Liver (tissue), 9 donors: ENCODE data around the gene RAPGEF6. TPM values are rescaled to one million over a fixed set of nuclear protein-coding genes. Genes with fewer than 3 reads are reported as not detected.

Experiments
- DNase-seq: peaks from one replicate; pipeline ENCODE4 v3.0.0-alpha.2; 2017; ENCODE audit warnings: low spot score
- H3K27ac ChIP-seq, 2 donors: one replicate each; pipeline ENCODE4 v1.7.0; 2013; ENCODE audit warnings: inconsistent platforms in 2 of 2, low read length in 2 of 2, control low read depth in 1 of 2, low read depth in 1 of 2, mild to moderate bottlenecking in 1 of 2
- H3K27me3 ChIP-seq, 4 donors: one replicate each; pipeline versions ENCODE4 v1.6.1 to v1.7.0; 2013; ENCODE audit warnings: low read length in 3 of 4, inconsistent platforms in 1 of 4, mild to moderate bottlenecking in 1 of 4, moderate library complexity in 1 of 4; ENCODE audit not compliant: control insufficient read depth in 4 of 4, insufficient read depth in 4 of 4
- H3K36me3 ChIP-seq, 4 donors: one replicate each; pipeline versions ENCODE4 v1.6.1 to v1.7.0; 2013; ENCODE audit warnings: low read length in 3 of 4, mild to moderate bottlenecking in 3 of 4, low read depth in 1 of 4, moderate library complexity in 1 of 4; ENCODE audit not compliant: control insufficient read depth in 4 of 4, insufficient read depth in 3 of 4
- H3K4me1 ChIP-seq, 4 donors: one replicate each; pipeline versions ENCODE4 v1.6.1 to v1.7.0; 2013; ENCODE audit warnings: low read length in 3 of 4, mild to moderate bottlenecking in 3 of 4, moderate library complexity in 1 of 4; ENCODE audit not compliant: control insufficient read depth in 4 of 4, insufficient read depth in 4 of 4
- H3K4me3 ChIP-seq, 3 donors: one replicate each; pipeline versions ENCODE4 v1.6.1 to v1.7.0; 2013; ENCODE audit warnings: low read length in 3 of 3, control low read depth in 1 of 3, low read depth in 1 of 3, mild to moderate bottlenecking in 1 of 3
- H3K9ac ChIP-seq, 2 donors: one replicate each; pipeline ENCODE4 v1.7.0; 2013; ENCODE audit warnings: low read length in 2 of 2, mild to moderate bottlenecking in 2 of 2, moderate library complexity in 2 of 2, control low read depth in 1 of 2, low read depth in 1 of 2
- H3K9me3 ChIP-seq, 4 donors: one replicate each; pipeline versions ENCODE4 v1.6.1 to v1.7.0; 2013; ENCODE audit warnings: low read length in 3 of 4; ENCODE audit not compliant: control insufficient read depth in 4 of 4
- EGR1 ChIP-seq, 2 donors: IDR thresholded peaks; 2 replicates each; pipeline ENCODE4 v1.6.1; 2016 to 2018; ENCODE audit warnings: antibody characterized with exemption in 2 of 2, low read depth in 2 of 2
- FOXA2 ChIP-seq: IDR thresholded peaks from 2 replicates; pipeline ENCODE4 v1.6.1; 2016; ENCODE audit warnings: antibody characterized with exemption
- GABPA ChIP-seq, 2 donors: IDR thresholded peaks in 1 of 2; conservative IDR thresholded peaks in 1 of 2; 2 replicates each; pipeline ENCODE4 v1.6.1; 2016; ENCODE audit warnings: antibody characterized with exemption in 2 of 2, mild to moderate bottlenecking in 1 of 2, moderate library complexity in 1 of 2
- HNF4A ChIP-seq, 2 donors: conservative IDR thresholded peaks; 2 replicates each; pipeline ENCODE4 v1.6.1; 2016; ENCODE audit warnings: antibody characterized with exemption in 2 of 2, mild to moderate bottlenecking in 2 of 2
- HNF4G ChIP-seq: IDR thresholded peaks from 2 replicates; pipeline ENCODE4 v1.6.1; 2016; ENCODE audit warnings: antibody characterized with exemption
- JUND ChIP-seq, 2 donors: IDR thresholded peaks; 2 replicates each; pipeline ENCODE4 v1.6.1; 2016; ENCODE audit warnings: antibody characterized with exemption in 2 of 2
- NR2F2 ChIP-seq: IDR thresholded peaks from 2 replicates; pipeline ENCODE4 v1.6.1; 2016; ENCODE audit warnings: antibody characterized with exemption
- RAD21 ChIP-seq, 2 donors: IDR thresholded peaks; 2 replicates each; pipeline ENCODE4 v1.6.1; 2016; ENCODE audit warnings: antibody characterized with exemption in 2 of 2, mild to moderate bottlenecking in 2 of 2
- RXRA ChIP-seq, 2 donors: IDR thresholded peaks; 2 replicates each; pipeline ENCODE4 v1.6.1; 2017 to 2018; ENCODE audit warnings: antibody characterized with exemption in 2 of 2, mild to moderate bottlenecking in 1 of 2
- SP1 ChIP-seq: IDR thresholded peaks from 2 replicates; pipeline ENCODE4 v1.6.1; 2018; ENCODE audit warnings: antibody characterized with exemption, mild to moderate bottlenecking
- YY1 ChIP-seq: IDR thresholded peaks from 2 replicates; pipeline ENCODE4 v1.6.1; 2016; ENCODE audit warnings: antibody characterized with exemption, mild to moderate bottlenecking
- WGBS: extraction: QIAGEN DNeasy Blood & Tissue Kit; methylation state at CpG from one replicate; pipeline ENCODE4 v1.1.7; 2013; 5-methylcytosine and 5-hydroxymethylcytosine counted together
- polyA plus RNA-seq, 2 donors: library from polyadenylated mRNA; stranded (reverse) in 1 of 2; unstranded in 1 of 2; fragments of 200-250 nt in 1 of 2; fragments of >200 nt in 1 of 2; fragmentation: Nextera tagmentation in 1 of 2; extraction: Ambion mirVana in 1 of 2; gene quantifications; one replicate each; pipeline versions ENCODE4 v1.2.1 to v1.2.3, GENCODE V29; 2013 to 2015
- total RNA-seq, 2 donors: library from RNA; depleted of rRNA; stranded (reverse); fragments of >200 nt; gene quantifications; one replicate each; pipeline ENCODE4 v1.2.3, GENCODE V29; 2014
- TF ChIP-seq, protein P1 (sequence below): IDR thresholded peaks from 2 replicates; pipeline ENCODE4 v1.6.1; 2016; ENCODE audit warnings: antibody characterized with exemption
- TF ChIP-seq, protein P2 (sequence below): IDR thresholded peaks from 2 replicates; pipeline ENCODE4 v1.6.1; 2016; ENCODE audit warnings: antibody characterized with exemption, mild to moderate bottlenecking
- TF ChIP-seq, protein P3 (sequence below): fragments of 150-350 bp; IDR thresholded peaks from 2 replicates; pipeline ENCODE4 v1.5.1; 2017; ENCODE audit warnings: improper control_type of control experiment, low read depth, low read length; ENCODE audit not compliant: missing input control
- TF ChIP-seq, protein P4 (sequence below): IDR thresholded peaks from 2 replicates; pipeline ENCODE4 v1.6.1; 2016; ENCODE audit warnings: antibody characterized with exemption
- TF ChIP-seq, protein P5 (sequence below): IDR thresholded peaks from 2 replicates; pipeline ENCODE4 v1.6.1; 2016; ENCODE audit warnings: antibody characterized with exemption
- donor health status: healthy.
- donor health status: healthy.
- donor health status: healthy.
- donor health status: healthy.
- donor health status: healthy.

Gene RAPGEF6
- total and polyA plus RNA-seq, 4 donors = 1.7 to 16.1 (median 8.6) TPM

DNA sequence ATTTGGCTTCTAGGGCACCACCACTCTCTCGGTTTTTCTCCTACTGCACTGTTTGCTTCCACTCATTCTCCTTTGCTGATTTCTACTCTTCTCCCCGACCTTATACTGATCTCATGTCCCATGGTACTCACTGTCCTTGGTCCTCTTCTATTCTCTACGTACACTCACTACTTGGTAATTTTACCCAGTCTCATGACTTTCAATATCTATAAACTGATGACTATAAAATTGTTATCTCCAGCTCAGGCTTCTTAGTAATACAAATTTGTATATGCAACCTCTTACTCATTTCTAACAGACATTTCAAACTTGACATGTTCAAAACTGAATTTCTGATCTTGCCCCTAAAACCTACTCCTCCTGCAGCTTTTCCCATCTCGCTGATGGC, 4.1 kb downstream of the RAPGEF6 start:
- H3K4me1 ChIP-seq = peaks cover 4 to 21% (median 6%) of the 10 kb centered on the region in 4 donors
- no peaks in the 10 kb centered on the region for H3K27me3 ChIP-seq
- H3K9me3 ChIP-seq = no peaks in the 10 kb centered on the region
- no peak overlapping the region for H3K4me3 ChIP-seq
- H3K9ac ChIP-seq = no peak overlapping the region
- no peaks in the 10 kb centered on the region for H3K36me3 ChIP-seq
- no peak overlapping the region for H3K27ac ChIP-seq
- TF ChIP-seq, protein P1, sequence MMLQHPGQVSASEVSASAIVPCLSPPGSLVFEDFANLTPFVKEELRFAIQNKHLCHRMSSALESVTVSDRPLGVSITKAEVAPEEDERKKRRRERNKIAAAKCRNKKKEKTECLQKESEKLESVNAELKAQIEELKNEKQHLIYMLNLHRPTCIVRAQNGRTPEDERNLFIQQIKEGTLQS = no peak
- TF ChIP-seq, protein P2, sequence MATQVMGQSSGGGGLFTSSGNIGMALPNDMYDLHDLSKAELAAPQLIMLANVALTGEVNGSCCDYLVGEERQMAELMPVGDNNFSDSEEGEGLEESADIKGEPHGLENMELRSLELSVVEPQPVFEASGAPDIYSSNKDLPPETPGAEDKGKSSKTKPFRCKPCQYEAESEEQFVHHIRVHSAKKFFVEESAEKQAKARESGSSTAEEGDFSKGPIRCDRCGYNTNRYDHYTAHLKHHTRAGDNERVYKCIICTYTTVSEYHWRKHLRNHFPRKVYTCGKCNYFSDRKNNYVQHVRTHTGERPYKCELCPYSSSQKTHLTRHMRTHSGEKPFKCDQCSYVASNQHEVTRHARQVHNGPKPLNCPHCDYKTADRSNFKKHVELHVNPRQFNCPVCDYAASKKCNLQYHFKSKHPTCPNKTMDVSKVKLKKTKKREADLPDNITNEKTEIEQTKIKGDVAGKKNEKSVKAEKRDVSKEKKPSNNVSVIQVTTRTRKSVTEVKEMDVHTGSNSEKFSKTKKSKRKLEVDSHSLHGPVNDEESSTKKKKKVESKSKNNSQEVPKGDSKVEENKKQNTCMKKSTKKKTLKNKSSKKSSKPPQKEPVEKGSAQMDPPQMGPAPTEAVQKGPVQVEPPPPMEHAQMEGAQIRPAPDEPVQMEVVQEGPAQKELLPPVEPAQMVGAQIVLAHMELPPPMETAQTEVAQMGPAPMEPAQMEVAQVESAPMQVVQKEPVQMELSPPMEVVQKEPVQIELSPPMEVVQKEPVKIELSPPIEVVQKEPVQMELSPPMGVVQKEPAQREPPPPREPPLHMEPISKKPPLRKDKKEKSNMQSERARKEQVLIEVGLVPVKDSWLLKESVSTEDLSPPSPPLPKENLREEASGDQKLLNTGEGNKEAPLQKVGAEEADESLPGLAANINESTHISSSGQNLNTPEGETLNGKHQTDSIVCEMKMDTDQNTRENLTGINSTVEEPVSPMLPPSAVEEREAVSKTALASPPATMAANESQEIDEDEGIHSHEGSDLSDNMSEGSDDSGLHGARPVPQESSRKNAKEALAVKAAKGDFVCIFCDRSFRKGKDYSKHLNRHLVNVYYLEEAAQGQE = no peak
- TF ChIP-seq FOXA2 (no peak), JUND (IDR thresholded peaks at IDR 0.05) (no peak), HNF4G (no peak), RXRA (IDR thresholded peaks at IDR 0.05) (no peak), NR2F2 (no peak), RAD21 (IDR thresholded peaks at IDR 0.05) (no peak), HNF4A (conservative IDR thresholded peaks at IDR 0.05) (no peak), EGR1 (IDR thresholded peaks at IDR 0.05; ENCODE audit: low read depth in 2 of 2) (no peak), SP1 (no peak), YY1 (no peak), GABPA (IDR thresholded peaks at IDR 0.05 in 1 of 2, conservative IDR thresholded peaks at IDR 0.05 in 1 of 2) (no peak)
- TF ChIP-seq, protein P3, sequence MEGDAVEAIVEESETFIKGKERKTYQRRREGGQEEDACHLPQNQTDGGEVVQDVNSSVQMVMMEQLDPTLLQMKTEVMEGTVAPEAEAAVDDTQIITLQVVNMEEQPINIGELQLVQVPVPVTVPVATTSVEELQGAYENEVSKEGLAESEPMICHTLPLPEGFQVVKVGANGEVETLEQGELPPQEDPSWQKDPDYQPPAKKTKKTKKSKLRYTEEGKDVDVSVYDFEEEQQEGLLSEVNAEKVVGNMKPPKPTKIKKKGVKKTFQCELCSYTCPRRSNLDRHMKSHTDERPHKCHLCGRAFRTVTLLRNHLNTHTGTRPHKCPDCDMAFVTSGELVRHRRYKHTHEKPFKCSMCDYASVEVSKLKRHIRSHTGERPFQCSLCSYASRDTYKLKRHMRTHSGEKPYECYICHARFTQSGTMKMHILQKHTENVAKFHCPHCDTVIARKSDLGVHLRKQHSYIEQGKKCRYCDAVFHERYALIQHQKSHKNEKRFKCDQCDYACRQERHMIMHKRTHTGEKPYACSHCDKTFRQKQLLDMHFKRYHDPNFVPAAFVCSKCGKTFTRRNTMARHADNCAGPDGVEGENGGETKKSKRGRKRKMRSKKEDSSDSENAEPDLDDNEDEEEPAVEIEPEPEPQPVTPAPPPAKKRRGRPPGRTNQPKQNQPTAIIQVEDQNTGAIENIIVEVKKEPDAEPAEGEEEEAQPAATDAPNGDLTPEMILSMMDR = no peak
- TF ChIP-seq, protein P4, sequence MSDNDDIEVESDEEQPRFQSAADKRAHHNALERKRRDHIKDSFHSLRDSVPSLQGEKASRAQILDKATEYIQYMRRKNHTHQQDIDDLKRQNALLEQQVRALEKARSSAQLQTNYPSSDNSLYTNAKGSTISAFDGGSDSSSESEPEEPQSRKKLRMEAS = no peak
- TF ChIP-seq, protein P5, sequence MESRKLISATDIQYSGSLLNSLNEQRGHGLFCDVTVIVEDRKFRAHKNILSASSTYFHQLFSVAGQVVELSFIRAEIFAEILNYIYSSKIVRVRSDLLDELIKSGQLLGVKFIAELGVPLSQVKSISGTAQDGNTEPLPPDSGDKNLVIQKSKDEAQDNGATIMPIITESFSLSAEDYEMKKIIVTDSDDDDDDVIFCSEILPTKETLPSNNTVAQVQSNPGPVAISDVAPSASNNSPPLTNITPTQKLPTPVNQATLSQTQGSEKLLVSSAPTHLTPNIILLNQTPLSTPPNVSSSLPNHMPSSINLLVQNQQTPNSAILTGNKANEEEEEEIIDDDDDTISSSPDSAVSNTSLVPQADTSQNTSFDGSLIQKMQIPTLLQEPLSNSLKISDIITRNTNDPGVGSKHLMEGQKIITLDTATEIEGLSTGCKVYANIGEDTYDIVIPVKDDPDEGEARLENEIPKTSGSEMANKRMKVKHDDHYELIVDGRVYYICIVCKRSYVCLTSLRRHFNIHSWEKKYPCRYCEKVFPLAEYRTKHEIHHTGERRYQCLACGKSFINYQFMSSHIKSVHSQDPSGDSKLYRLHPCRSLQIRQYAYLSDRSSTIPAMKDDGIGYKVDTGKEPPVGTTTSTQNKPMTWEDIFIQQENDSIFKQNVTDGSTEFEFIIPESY = no peak
- 80% methylated on average over 4 of the region's 4 CpGs for WGBS
- no peak for DNase-seq
